ENCODE data around the gene CYP2D6.
"Not testable (repeated sequence)": the region's sequence is repeated elsewhere in the genome, so short reads cannot be mapped to it uniquely, and the experiment has no call there.

DNA sequence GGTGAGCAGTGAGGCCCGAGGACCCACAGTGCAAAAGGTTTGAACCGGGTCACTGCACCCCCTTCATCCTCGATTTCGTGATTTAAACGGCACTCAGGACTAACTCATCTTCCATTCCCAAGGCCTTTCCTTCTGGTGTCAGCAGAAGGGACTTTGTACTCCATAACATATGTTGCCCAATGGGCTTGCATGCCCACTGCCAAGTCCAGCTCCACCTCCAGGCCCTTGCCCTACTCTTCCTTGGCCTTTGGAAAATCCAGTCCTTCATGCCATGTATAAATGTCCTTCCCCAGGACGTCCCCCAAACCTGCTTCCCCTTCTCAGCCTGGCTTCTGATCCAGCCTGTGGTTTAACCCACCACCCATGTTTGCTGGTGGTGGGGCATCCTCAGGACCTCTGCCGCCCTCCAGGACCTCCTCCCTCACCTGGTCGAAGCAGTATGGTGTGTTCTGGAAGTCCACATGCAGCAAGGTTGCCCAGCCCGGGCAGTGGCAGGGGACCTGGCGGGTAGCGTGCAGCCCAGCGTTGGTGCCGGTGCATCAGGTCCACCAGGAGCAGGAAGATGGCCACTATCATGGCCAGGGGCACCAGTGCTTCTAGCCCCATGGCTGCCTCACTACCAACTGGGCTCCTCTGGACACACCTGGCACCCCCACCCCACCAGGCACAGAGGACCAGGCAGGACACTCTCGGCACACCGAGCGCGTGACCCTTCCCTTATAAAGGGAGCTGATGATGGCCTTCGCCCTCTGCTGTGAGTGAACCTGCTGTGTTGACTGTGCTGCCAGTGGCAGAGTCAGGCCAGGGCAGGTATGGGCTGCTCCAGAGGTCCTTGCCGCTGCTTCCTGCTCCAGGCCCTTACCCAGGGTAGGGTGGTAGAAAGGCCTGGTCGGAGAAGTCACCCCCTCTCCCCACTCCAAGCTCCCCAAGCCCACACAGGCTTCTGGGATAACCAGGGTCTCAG, 13.5 kb upstream of the CYP2D6 start:
- TF ChIP-seq, protein P1, sequence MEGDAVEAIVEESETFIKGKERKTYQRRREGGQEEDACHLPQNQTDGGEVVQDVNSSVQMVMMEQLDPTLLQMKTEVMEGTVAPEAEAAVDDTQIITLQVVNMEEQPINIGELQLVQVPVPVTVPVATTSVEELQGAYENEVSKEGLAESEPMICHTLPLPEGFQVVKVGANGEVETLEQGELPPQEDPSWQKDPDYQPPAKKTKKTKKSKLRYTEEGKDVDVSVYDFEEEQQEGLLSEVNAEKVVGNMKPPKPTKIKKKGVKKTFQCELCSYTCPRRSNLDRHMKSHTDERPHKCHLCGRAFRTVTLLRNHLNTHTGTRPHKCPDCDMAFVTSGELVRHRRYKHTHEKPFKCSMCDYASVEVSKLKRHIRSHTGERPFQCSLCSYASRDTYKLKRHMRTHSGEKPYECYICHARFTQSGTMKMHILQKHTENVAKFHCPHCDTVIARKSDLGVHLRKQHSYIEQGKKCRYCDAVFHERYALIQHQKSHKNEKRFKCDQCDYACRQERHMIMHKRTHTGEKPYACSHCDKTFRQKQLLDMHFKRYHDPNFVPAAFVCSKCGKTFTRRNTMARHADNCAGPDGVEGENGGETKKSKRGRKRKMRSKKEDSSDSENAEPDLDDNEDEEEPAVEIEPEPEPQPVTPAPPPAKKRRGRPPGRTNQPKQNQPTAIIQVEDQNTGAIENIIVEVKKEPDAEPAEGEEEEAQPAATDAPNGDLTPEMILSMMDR (conservative IDR thresholded peaks at IDR 0.05) = not testable (repeated sequence)
- TF ChIP-seq EZH2 (IDR thresholded peaks at IDR 0.05; ENCODE audit: low read depth) = not testable (repeated sequence)
